NCI-H524 (cell line): ENCODE results near the gene PELI3.

ENCODE experiments used
- DNase-seq, 2 experiments: peaks; one replicate each; lab custom pipeline; 2025; lab: John Stamatoyannopoulos, UW

The PELI3 gene

DNA sequence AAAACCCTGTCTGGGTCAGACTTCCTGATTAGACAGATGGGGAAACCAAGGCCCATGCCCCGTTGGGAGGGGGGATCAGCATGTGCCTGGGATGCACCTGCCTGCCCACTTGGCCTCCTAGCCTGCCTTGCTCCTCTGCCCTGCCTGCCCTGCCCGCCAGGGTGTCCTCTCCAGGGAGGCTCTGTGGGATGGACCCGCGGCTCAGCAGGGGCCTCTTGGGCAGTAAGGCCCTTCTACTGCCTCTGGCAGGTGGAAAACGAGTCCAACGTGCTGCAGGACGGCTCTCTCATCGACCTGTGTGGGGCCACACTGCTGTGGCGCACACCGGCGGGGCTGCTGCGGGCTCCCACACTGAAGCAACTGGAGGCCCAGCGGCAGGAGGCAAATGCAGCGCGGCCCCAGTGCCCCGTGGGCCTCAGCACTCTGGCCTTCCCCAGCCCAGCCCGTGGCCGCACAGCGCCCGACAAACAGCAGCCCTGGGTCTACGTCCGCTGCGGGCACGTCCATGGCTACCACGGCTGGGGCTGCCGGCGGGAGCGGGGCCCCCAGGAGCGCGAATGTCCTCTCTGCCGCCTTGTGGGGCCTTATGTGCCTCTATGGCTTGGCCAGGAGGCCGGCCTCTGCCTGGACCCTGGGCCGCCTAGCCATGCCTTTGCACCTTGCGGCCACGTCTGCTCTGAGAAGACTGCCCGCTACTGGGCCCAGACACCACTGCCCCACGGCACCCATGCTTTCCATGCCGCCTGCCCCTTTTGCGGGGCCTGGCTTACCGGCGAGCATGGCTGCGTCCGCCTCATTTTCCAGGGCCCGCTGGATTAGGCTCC lies 8.9 kb downstream of the PELI3 start:
- DNase-seq = no peak

DNA sequence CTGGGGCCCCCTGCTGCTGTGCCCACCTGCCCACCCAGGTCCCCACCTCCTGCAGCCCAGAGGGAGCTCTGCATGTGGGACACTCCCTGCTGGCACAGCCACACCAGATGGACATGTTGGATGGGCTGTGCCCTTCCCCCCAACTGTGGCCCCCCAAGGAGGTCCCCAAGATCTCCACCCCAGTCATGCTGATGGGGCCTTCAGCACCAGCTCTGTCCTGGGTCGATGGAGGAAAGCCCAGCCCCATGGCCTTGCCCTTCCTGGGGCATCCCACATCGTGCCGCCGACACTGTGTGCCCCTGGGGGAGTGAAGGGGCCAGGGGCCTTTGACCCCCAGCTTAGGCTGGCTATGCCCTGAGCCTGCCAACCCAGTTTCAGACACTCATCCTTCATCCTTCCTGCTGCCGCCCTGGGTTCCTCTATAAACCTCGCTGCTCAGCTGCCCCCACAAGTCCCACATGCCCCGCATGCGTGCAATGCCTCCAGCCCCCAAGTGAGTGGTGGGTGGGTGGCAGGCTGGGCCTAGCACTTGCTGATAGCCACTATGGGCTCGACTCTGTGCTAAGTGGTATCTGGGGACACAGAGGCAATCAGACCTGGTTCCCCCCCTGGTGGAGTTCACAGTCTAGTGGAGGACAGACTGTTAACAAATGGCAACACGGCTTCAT lies 9.6 kb downstream of the PELI3 start:
- DNase-seq = no peak

DNA sequence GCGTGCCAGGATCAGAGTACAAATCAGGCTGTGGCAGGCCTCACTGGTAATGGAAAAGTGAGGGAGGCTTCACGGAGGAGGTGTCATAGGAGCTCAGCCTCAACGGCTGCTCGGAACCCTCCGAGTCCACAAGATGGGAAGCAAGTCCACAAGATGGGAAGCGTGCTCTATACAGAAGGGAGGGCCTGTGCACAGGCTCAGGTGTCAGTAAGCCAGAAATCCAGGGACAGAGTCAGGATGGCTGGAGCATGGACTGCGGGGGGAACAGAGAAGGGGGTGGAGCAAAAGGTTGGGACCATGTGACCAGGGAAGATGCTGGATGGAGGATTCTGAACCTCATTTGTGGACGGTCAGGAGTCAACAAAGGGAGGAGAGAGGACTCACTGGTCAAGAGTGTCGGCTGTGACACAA lies 10.1 kb downstream of the PELI3 start:
- DNase-seq = no peak

DNA sequence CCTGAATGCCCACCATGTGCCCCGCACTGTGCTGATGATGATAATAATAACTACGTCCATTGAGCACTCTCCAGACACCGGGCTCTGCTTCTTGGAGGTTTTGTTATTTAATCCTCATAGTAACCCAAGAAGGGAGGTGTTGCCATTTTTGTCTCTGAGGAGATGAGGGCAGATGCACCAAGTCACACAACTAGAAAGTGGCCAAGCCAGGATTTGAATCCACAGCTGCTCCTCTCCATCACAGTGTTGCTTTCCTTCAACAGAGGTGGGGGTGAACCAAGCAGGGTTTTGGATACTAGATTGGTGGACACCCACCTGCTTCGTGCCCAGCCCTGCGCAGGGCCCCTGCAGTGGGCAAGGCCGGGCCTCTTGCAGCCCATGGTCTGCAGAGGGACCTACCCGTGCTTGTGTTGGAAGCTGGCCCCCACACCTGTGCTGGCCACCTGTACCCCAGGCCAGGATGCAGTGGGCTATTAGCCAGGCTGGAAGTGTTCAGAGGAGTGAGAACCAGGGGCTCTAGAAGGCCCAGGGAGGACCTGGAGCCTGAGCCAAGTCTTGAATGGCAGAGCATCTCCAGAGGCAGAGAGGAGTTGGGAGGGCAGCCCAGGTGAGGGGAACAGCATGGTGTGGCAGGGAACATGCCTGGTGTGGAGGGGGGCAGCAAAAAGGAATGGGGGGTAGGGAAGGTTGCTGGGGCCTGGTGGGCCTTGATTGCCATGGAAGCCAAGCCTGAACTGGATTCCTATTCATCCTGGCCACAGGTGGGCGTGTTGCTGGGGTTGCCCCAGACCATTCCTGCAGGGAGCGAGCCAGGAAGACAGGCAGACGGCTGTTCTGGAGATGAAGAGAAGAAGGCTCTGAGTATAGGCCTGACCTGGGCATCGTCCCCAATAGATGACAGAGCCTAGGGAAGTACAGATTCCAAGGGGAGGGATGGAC lies 10.8 kb downstream of the PELI3 start:
- no peak for DNase-seq

DNA sequence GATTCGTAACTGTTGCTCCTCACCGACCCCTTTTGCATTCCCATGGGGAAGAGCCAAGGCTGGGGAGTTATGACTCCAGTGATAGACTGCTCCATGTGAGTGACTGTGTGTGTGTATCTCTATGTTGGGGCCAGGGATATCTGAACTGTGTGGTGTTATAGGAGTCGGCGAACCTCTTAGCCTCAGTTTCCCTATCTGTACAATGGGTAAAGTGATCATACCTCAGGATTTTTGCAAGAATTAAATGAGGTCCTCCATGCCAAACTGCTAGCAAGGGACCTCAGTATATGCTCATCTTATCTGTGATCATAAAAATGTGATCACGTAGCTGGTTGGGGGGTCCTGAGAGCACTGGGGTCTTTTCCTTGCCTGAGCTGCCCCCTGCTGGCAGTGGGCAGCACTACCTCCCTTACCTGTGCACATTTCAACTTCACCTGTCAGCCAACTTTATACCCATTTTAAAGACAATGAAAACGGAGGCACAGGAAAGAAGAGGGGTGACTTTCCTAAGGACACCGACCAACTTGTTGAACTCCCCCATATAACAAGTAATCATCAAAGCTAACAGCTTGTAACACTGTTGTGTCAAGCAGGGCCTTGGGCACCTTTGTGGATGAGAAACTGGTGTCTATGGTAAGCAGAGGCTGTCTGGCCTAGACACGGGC lies 12.2 kb downstream of the PELI3 start:
- peak in 1 of 2 experiments; percentile 44 for DNase-seq

DNA sequence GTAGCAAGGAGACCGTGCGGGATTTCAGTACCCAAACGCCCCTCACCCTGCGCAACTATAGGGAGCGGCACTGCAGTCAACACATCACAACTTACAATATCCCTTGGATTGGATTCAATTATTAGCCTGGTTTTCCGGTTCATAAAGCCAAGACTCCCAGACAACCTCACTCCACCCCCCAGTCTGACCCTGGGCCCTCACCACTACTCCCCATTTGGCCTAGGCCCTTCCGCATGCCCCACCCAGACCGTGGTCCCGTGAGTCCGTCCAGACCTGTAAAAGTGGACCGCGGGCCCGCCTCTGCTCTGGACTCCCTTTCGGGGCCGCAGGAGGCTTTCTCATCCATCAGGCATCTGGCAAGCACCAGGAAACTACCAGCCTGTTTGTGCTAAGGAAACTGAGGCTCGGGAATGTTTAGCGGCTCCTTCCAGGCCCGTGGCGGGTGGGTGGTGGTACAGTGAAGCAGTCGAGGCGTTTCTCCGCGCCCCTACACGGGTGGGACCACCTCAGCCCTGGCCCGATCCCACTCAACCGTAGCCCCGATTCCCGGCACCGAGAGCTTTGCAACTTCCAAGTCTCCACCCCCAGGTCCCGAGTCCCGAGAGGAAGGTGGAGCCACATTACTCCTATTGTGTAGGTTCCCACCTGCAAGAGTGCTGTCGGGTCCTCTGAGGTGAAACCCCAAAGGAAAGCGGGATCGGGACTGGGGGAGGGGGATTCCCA lies 12.8 kb downstream of the PELI3 start:
- DNase-seq = peak in 1 of 2 experiments; percentile 56

DNA sequence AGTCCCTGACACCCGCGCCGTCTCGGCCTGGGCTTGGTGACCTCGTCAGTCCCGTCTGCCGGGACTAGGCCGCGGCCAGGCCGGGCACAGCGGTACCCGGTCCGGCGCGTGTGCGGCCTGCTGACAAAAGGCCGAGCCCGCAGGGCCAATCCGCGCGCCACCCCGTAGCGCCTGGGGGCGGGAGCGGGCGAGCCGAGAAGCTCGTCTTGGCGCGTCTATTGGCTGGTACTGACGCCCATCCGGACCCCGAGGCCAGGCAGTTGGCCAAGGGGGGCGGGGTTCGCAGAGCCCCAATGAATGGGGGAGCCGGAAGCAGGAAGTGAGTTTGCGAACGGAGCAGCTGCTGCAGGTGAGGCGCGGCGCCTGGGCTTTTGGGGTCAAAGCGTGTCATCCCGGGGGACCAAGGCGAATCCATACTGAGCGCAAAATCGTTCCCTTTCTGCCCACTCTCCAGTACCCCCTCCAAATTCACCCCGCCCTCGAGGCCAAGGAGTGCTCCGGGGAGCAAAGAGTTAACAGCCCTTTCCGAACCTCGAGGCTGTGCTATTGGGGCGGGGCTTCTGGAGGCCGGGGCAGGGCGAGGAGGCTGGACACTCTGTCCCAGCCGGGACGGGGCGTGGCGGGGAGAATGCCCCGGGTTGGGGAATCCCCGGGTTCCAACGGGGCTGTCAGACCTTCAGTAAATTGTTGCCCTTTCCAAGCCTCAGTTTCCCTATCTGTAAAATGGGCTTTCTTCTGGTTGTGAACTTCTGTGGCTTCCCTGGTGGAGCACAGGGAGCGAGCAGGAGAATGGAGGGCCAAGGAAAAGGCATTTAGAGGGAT lies 13.6 kb downstream of the PELI3 start, which contains the start of gene DPP3:
TSS of gene DPP3 (plus strand) at position 318 of the 822 bp plus-strand sequence. CDS start 1,767 bp downstream, outside the sequence.
- peak; percentile 85 to 94 for DNase-seq

DNA sequence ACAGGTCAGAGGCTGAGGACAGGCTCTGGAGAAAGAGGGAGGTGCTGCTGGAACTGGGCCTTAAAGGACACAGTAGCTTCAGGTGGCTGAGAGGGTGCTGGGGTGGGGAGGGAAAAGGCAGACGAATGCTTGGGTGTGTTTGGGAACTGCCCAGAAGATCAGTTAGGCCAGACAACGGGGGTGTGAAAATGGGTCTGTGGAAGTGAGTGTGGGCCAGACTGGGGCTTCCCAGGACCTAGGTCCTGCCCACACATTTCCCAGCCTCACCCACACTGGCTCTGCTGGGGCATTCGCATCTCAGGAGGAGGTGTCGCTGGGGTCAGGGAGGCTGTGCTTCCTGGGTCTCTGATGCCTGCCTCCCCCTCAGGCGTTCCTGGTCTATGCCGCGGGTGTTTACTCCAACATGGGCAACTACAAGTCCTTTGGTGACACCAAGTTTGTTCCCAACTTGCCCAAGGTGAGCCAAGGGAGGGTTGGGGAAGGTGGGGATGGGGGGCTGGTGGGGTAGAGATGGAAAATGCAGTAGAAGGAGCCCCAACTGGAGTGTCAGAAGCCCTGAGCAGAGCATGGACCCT lies 18.2 kb downstream of the PELI3 start:
- no peak for DNase-seq

DNA sequence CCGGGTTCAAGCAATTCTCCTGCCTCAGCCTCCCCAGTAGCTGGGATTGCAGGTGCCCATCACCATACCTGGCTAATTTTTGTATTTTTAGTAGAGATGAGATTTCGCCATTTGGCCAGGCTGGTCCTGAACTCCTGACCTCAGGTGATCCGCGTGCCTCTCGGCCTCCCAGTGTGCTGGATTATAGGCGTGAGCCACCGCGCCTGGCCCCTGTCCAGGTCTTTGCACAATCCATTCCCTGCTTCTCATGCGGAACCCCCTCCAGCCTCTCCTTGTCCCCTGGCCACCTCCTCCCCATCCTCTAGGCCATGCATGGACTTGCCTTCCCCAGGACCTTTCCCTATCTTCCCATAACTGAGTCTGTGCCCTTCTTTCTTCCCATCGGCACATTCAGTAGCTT lies 22.3 kb downstream of the PELI3 start:
- DNase-seq = no peak

DNA sequence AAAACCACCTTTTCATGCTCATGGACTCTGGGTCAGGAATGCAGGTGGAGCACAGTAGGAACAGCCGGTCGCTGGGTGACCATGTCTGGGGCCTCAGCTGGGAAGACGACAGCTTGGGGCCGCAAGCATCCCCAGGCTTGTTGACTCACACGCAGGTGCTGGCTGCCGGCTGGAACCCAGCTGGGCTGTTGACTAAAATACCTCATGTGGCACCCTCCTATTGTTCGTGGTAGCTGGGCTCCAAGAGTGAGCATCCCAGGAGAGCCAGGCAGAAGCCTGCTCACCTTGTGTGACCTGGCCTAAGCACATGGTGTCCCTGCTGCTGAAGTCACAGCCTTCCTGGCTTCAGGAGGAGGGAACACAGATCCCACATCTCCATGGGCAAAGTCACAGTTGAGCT lies 22.9 kb downstream of the PELI3 start:
- peak in 1 of 2 experiments; percentile 42 for DNase-seq

DNA sequence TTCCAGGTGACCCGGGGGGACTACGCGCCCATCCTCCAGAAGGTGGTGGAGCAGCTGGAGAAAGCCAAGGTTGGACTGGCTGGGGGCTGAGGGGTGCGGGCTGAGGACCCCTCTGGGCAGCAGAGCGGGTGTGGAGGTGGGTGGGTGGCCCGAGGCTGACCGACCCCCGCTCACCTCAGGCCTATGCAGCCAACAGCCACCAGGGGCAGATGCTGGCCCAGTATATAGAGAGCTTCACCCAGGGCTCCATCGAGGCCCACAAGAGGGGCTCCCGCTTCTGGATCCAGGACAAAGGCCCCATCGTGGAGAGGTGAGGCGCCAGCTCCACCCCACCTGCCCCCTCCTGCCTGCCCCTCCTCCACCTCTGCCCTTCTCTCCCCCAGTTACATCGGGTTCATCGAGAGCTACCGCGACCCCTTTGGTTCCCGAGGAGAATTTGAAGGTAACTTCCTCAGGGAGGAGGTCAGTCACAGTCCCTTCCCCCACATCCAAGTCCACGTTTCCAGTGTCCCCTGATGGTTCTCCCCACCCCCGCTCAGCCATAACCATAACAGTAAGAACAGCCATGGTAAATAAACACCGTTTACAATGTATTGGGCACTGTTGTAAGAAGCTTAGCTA lies 24.7 kb downstream of the PELI3 start:
- DNase-seq = no peak

DNA sequence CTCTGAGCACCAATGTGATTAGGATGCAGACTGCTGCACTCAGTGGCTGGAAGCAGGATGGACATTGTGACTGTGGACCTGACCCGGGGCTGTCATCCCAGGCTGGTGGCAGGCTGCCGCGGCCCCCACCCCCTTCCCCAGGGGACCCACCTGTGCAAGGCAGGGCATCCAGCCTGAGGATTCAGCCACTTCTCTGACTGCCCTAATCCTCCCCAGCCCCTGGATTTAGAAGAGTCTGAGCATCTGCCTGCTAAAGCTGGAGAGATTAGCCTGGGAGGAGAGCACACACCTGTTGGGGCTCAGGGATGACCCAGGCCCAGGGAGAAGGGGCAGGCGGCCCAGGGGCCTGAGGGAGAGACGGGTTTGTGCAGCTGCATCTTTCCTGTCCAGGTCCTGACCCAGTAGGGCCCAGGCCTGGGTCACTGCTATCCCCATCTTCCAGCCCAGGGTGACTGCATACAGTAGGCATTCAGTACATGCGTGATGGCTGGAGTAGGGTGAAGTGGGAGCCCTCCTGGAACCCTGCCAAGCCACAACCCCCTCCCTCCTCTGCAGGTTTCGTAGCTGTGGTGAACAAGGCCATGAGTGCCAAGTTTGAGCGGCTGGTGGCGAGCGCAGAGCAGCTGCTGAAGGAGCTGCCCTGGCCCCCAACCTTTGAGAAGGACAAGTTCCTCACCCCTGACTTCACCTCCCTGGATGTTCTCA lies 25.6 kb downstream of the PELI3 start:
- DNase-seq = peak; percentile 69 to 93

DNA sequence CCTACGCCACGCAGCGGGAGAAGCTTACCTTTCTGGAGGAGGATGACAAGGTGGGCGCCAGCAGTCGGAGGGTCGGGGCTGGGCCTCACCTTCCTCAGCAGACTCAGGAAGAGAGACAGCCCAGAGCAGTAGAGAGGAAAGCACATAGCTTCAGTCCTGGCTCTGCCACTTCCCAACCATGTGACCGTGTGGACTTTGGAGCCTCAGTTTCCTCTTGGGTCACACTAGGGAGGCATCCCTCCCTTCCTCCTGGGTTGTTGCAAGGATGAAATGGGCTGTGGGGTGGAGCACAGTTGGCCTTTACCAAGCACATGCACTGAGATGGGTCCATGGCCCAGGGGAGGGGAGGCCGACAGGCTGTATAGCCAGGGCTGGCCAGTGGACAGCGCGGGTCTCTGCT lies 26.4 kb downstream of the PELI3 start:
- no peak for DNase-seq

DNA sequence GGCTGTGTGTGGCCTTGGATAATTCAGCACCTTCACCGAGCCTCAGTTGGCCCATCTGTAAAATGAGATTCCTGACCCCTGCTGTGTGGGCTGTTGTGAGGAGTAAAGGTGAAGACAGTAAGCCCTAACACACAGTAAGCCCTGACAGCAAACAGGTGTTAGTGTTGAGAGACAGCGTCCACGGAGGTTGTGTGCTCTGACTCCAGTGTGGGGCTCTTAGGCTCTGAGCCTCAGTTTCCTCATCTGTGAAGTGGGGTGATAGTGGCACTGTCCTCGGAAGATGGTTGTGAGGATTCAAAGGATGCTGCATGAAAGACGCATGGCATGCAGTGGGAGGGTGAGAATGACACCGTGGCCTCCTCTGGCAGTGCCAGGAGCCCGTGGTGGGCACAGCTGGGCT lies 27.8 kb downstream of the PELI3 start:
- no peak for DNase-seq

DNA sequence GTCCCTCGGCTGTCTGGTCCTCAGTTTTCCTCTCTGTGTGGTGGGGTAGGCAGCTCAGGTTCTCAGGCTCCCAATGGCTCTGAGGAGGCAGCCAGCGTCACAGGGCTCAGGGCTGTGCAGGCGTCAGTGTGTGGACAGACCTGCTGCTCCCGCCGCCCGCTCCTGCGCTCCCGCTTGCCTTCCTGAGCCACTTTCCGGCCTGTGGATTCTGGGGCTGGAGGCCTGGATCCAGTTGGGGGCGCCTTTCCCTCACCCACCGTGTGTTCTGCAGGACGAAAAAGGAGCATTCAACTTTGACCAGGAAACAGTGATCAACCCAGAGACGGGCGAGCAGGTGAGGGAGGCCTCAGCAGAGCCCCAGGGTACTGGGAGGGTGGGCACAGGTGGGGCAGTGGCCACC lies 28.2 kb downstream of the PELI3 start:
- peak in 1 of 2 experiments; percentile 5 for DNase-seq

DNA sequence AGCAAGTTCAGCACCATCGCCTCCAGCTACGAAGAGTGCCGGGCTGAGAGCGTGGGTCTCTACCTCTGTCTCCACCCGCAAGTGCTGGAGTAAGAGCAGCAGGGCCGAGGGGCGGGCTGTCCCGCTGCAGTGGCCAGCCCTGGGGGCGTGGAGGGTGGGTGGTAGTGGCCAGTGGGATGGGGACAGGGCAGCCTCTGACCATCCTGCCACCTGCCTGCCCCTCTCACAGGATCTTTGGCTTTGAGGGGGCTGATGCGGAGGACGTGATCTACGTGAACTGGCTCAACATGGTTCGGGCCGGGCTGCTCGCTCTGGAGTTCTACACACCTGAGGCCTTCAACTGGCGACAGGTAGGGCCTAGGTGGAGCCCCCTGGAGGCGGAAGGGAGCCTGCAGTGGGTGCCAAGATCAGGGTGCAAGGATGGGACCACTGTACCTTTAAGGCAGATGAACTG lies 28.7 kb downstream of the PELI3 start:
- DNase-seq = no peak

DNA sequence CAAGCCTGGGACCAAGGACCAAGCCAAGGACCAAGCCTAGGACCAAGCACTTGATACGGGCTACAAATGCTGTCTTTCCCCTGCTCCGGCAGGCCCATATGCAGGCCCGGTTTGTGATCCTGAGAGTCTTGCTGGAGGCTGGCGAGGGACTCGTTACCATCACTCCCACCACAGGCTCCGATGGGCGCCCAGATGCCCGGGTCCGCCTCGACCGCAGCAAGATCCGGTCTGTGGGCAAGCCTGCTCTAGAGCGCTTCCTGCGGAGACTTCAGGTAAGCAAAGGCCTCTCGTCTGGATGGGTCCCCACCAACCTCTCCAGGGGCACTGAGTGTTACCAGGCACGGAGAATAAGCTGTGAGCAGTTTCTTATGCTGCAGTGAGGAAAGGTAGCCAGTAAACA lies 30.5 kb downstream of the PELI3 start:
- no peak for DNase-seq

DNA sequence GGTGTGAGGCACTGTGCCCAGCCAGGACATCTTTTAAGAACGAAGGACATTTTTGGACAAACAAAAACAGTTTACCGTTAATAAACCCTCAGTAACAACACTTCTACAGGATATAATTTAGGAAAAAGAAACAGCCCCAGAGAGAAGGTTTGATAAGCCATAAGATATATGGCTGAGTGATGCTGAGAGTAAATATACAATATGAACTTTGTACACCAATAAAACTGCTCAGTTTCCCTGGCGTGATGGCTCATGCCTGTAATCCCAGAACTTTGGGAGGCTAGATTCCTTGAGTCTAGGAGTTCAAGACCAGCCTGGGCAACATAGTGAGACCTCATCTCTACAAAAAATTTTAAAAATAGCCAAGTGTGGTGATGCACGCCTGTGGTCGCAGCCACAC lies 31.8 kb downstream of the PELI3 start:
- DNase-seq = no peak
